NCI-H2081 treated with DMSO at 0.1 percent for 48 hours (cell line): ENCODE data around the gene LTBP2.

ENCODE experiments used
- DNase-seq: peaks from one replicate; lab custom pipeline; 2025; lab: John Stamatoyannopoulos, UW

The LTBP2 gene

DNA sequence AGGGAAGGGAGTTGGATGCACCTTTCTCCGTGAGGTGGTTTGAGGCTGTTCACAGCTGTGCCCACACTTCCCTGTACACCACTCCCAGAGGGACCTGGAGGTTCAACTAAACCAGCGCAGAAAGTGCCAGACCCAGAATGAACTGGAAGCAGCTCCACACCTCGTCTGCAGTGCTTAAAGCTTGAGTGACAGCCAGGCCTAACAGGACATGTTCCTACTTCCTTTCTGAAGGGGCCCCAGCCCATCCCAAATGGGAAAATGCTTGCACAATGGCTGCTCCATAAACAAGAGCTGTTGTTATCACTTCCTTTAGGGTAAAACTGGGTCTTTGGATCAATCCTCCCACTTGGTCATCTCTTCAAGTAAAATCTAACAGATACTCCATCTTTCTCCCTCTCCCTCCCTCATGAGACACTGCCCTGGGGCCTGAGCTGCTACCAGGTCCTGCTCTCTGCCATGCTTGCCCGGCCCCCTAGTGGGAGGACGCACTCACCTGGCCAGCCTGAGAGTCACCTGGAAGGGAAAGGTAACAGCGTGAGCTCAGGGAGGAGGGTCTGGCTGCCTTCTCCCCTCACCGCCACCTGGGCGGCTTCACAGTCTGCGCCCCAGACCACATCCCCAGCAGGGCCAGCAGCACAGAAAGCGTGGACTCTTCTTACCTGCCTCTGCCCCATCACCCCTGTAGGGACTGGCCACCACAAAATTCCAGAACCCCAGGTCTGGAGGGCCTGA lies 85.0 kb downstream of the LTBP2 start:
- DNase-seq: no peak

DNA sequence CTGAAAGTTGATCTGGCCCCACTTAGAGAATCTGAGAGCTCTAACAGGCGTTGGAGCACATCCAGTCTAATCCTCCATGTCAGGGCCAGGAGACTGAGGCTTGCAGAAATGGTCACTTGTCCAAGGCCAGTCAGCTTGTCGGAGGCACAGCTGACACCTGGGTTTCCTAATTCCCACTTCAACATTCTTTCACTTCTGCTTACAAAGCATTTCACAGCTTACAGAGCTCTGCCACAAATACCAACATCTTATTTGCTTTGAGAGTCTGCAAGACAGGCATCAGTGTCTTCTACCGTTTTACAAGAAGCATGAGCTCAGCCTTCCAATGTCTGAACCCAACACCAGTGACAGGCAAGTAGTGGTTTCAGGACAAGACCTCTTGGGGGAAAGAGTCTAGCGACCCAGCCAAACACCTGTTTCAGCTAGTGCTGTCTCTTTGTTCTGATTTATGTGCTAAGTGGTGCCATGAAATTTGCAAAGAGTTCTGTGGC lies 86.6 kb downstream of the LTBP2 start:
- DNase-seq: no peak

DNA sequence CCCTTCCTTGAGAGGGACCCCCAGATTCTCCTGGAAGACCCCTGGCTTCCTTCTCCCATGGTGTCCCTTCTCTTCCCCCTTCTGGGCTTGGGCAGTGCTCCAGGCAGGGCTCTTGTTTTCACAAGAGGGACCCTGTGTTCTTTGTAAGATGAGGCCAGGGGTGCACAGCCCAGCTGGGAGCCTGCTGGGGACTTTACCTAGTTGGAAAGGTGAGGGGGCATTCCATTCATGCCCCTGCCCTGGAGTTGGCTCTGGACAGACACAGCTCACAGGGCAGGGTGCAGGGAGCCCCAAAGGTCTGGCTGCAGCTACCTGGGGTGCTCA lies 87.3 kb downstream of the LTBP2 start:
- no peak for DNase-seq

DNA sequence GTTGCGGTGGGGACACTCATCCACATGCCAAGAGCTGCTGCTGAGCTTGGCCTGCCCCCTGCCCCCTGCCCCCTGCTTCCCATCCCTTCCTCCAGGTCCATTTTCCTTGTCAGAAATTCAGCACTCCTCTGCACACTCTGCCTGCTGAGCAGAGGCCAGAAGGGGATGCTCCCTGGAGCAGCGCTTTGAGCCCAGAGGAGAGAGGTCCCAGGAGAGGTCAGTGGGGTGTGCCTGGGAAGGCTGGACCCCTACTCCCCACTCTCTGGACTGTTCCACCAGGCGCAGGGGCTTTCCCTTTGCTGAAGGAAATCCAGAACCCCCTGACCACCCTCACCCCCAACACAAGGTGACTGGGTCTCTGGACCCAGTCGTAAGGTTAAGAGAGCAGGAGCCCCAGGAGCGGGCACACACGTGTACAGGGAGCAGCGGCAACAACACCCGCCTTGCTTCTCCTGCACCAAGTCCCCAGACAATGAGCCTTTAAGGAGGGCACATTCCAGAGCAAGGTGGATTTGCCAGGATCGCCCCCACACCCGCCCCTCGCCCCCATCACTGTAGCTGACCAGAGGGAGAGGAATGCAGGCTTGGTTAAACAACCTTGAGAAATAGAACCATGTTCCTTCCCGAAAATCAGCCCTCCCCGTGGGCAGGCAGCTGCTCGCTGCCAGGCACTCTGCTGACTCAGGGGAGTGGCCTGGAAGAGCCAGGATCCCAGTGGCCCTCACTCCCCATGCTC lies 87.8 kb downstream of the LTBP2 start:
- DNase-seq: no peak

DNA sequence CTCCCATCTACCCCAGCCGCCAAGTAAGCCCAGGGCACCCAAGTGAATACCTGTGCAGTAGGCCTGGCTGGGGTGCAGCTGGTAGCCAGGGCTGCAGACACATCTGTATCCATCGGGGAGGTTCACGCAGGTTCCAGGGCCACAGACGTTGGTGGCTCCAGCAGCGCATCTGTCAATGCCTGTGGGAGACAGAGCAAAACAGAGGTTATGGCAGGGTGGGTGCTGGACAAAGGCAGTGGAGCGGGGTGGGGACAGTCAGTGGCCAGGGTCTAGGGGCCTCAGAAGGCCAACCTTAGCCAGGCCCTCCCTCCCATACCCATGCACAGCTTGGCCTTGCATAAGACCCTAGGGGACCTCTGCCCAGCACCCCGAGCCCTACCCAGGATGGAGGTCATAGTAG lies 89.3 kb downstream of the LTBP2 start:
- DNase-seq: no peak

DNA sequence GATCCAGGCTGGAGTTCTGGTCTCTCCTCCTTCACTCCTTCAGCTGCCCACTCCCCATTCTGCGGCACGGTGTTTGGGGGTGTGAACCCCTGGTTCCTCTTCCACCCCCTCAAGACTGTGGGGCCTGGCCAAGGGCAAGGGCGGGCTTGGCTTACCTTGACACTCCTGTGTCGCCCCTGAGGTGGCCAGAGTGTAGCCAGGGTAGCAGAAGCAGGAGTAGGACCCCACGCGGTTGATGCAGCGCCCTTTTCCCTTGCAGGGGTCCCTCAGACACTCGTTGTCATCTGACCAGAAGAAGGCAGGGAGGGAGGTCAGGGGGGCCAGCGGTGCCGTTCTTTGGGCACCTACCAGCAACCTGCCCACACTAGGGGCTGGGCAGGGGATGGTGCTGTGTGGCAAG lies 90.3 kb downstream of the LTBP2 start:
- DNase-seq: no peak

DNA sequence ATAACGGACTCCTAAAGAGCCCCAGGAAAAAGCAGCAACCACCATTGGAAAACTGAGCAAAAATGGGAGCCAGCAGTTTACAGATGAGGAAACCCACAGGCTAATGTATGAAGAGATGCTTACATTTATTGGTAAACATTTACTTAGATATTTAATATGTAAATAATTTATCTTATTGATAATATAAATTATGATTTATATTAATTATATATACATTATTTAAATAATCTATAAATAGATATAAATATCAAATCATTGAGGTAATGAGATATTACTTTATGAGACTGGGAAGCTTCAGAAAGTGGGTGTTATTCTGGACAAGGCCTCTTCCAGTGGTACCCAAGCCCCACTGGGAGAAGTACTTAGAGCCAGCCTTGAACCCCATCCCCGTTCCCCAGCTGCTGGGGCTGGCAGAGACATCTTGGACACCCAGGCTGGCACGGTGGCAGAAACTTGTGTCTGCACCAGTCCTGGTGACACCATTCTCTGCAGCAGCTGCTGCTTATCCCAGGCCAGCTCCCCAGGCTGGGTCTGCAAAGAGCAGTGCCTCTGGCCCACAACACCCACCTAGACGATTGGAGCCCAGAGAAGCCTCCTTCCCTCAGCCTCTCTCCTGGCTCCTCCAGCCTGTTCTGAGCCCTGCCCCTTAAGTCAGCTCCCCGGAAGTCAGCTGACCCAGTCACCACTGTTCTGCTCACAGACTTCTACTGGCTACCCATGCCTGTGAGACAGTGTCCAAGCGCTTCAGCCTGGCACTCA lies 92.5 kb downstream of the LTBP2 start:
- DNase-seq: no peak

DNA sequence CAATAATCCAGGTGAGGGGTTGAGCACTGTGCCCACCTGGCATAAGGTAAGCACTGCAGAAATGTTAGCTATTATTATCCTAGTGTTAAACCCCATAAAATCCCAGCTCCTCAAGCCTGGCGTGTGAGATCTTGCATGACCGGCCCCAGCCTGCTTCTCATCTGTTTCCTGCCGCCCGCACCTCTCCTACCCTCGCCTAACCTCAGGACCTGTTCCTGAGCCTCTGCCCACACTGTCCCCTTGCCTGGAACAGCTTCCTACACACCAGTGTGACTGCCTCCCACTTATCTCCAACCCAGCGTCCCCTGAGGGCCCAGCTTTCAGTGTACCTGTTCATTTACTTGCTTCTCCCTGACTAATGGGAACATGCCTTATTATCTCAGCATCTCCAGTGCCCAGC lies 93.8 kb downstream of the LTBP2 start:
- DNase-seq: no peak

DNA sequence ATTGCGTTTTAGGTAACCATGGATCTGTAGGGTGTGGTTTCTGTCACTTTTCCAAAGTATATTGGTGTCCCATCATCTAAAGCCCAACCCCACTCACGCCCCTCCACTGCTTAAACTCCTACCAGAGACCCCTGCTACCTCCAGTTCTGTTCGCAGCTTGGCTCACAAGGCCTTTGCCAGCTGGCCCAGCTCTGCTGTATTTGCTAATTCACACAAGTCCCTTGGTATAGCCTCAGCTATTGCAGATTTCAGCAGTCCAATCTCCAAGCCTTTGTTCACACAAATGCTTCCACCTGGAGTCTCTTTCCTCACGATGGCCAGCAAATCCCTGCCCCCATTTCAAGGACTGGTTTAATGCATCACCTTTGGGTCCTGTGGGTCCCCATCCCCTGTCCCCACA lies 94.3 kb downstream of the LTBP2 start:
- DNase-seq: no peak

DNA sequence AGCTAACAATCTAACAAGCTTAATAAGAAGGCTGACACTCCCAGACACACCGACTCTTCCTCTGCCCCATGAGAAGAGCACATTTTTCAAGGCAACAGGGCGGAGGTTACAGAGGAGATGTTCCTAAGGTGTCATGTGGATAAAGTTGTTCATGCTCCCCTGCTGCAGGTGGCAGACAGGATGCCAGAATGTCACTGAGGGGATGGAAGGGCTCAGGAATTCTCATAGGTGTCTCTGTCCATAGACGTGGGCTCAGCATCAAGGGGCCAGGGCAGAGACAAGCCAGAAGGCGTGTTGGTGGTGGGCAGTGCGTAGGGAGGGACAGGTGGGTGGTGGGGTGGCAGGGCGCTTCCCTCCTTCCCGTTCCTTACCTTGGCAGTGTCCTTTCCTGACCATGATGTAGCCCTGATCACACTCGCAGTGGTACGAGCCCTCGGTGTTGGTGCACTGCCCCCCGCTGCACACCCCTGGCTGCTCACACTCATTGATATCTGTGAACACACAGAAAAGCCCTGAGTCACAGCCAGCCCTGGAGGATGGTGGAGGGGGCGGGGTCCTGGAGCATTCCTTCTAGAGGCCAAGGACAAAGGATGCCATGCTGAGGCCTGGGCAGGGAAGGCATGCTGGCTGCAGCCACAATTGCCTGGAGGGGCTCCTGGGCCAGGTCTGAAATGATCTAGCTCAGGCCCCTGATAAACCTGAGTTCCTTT lies 95.4 kb downstream of the LTBP2 start:
- no peak for DNase-seq

DNA sequence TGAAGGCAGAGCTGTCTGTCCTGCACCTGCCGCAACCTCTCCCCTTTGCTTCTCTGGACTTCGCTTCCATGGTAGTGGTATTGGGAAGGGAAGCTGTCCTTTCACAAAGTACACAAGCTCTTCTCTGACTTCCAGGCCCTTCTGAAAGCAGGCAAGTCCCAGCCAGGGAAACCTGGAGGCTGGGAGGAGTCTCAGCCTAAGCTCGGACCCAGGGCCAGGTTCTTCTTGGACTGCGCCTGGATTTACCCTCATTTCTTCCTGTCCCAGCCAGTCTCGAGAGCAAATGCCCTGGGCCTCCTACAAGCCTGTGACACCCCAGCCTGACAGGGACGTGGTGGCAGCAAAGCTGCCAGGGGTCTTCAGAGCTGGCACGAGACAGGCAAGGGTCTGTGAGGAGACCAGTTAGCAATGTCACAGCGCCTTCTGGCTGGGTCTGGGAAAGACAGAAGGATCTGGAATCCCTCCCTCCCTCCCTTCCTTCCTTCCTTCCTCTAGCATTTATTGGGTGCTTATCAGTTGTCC lies 96.1 kb downstream of the LTBP2 start:
- no peak for DNase-seq

DNA sequence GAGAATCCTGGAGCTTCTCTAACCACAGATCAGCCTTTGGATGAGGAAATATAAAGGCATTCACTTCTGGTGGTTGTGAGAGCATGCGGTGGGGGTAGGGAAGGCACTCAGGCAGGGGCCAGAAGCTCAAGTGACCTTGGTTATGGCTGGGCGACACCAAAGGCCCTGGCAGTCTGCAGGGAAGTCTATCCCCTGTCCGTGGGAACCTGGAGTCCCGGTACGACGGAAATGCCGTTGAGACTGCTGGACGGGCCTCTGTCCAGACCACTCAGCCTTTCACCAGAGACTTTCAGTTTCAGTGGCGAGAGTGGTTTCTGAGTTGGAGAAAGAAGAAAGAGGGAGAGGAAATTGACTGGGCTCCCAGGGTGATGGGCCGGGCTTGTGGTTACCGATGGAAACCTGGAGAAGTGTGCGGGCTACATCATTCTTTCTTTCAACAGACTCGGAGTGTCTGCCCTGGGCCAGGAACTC lies 97.5 kb downstream of the LTBP2 start:
- DNase-seq: no peak

DNA sequence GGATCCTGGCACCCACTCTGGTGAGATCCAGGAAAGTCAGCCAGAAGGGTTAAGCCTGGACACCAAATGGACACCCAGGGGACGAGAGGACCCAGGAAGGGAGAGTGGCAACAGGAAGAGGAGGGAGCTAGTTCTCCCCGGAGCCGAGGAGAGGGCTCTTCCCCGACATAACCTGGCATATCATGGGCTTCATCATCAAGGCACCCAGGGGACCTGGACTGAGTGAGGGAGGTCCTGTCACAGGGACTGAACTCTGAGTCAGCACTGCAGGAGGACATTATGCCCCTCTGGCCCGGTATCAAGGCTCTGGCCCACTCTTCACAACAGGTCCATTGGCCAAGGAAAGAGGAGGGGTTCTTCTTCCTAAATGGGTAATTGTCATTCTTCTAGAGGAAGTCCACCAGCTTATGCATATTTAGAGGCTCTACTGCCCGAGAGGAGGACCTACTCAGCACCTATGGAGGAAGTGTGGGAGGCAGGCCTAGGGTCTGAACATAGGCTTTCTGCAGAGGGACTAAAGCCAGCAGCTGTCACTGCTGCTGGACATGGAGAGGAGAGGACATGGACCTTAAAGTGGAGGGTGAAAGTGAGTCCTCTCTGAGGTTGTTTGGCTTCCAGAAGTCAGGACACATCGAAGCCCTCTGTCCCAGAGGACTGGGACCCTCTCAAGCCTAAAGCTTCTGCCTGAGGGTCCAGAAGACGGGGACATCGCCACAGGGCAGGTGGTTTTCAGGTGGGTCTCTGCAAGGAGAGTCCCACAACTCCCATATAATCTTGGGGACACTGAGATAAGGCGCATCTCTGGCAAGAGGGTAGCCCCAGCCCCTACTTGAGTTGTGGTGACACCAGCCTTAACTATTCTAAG lies 99.8 kb downstream of the LTBP2 start:
- no peak for DNase-seq

DNA sequence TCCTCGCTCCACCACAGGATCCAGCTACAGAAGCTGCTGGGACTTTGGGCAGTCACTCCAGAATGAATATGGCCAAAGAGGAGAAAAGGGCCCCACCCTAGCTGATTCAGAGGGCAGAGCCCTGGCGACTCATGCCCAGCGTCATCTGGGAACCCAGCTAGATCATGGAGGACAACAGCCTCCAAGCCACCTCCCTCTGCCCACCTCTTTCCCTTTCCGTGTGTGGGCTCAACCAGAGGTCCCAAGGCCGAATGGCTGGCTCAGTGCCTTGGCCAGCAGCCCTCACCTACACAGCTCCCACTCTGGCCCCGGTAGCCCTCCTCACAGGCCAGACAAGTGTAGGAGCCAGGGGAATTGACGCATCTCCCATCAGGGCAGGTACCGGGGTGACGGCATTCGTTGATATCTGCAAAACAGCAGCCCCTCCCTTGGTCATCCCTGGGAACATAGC lies 101.1 kb downstream of the LTBP2 start:
- no peak for DNase-seq

DNA sequence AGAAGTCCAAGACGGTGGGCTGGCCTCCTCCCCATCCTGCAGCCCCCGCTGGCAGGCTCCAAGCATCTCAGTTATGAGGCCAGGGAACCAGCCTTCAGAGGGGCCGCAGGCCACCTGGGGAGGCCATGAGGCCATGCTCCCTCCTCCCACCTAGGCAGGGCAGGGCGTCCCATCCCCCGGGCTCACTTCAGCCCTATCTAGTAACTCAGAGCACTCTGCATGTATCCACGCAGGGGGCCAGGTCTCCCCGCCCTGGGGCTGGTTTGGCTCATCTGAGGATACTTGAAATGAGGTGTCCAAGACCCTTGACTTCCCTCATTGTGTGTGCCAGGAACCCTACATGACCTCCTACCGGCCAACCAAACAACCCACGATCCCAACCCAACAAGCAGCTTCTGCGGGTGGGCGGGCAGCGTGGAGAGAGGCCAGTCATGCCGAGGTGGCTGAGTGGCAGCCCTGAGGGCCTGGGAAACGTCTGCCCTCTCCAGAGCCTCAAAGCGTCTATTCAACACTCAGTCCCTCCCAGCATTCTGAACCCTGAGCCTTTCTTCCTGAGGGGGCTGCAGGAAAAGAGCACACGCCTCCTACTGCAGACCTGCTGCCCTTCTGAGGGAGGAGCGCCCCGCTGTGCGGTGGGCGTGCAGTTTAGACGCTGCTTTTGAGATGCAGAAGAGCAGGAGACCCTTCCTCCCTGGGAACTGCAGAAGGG lies 101.7 kb downstream of the LTBP2 start:
- no peak for DNase-seq

DNA sequence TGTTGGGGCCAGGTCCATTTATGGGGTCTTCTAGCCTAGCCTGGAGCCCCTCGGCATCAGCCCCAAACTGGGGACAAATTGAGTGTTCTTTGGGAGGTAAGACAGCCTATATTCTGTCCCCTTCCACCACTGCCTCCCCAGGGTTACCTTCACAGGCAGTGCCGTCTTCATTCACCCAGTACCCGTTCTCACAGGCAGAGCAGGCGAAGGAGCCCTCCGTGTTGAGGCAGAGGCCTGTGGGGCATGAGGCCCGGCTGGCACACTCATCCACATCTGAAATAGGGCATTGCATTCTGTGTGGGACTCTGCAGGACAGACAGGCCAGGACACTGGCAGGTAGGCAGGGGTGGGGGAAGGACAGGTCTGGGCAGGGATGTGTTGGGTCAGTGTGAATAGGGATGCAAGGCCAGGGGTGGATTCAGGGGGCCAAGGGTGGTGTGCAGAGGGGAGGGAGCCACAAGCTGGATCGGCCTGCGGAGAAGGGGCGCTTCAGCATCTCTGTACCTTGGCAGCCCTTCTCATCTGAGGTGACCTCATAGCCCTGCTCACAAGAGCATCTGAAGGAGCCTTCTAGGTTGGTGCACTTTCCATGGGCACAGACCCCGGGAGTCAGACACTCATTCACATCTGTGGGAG lies 102.3 kb downstream of the LTBP2 start:
- no peak for DNase-seq

DNA sequence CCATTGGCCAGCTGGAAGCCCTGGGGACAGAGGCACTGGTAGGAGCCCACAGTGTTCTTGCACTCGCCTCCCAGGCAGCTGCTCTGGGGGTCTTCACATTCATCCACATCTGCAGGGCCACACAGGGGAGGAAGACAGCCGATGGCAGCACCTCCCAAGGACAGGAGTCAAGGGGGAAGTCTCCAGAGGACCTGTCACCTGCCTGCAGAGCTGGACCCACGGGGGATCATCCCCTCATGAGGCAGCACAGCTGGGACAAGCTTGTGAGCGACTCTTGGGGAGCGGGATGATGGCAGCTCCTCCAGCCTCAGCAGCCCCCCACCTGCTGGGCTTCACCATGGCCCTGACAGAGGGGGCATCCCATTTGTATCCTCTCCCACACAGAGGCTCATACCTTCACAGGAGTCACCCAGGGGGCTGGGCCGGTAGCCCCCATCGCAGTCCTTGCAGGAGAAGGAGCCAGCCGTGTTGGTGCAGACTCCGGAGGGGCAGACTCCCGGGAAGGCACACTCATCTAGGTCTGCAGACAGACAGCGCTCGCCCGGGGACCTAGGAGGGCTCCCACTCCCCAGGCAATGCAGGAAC lies 103.1 kb downstream of the LTBP2 start:
- DNase-seq: no peak

DNA sequence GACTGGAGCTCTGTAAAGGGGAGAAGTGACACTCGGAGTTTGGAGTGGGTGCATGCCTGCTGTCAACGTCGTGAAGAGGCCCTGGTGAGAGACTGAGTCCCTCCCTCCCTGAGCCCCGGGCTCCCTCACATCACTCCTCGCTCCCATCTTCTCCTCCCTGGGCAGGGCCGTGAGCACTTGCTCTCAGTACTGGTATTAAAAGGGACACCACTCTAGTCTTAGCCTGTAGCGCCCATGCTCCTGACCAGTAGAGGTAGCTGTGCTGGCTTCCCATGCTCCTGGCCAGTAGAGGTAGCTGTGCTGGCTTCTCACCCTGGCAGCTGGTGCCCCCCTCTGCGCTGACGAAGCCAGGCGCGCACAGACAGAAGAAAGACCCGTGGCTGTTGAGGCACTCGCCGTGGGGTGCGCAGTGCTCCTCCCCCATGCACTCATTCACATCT lies 103.7 kb downstream of the LTBP2 start:
- DNase-seq: no peak

DNA sequence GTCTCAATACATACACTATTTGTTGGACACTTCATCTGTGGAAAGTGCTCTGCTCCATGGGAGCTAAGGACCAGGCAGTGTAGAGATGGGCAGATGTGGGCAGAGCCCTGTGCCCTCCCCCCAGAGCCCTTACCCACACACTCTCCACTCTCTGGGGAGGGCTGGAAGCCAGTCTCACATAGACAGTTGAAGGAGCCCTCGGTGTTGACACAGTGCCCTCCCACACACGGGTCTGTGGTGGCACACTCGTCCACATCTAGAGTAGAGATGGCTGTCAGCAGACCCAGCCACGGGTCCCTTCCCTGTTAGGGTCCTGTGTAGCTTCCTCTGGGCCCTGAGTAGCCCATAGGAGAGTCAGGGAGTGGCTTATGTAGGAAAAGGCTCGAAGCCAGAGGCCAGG lies 104.2 kb downstream of the LTBP2 start:
- DNase-seq: no peak
